Suprapubic skin (tissue), 4 donors: ENCODE data around the gene CHRNA4. TPM values are rescaled to one million over a fixed set of nuclear protein-coding genes. Genes with fewer than 3 reads are reported as not detected.
"Not testable (repeated sequence)": the region's sequence is repeated elsewhere in the genome, so short reads cannot be mapped to it uniquely, and the experiment has no call there.

ENCODE experiments used
- DNase-seq, 2 donors: peaks; one replicate each; pipeline ENCODE4 v3.0.0-alpha.2; 2019; ENCODE audit warnings: low spot score in 2 of 2
- H3K27ac ChIP-seq: fragments of 200-600 bp; sonication (generic); one replicate; pipeline ENCODE4 v1.5.1; 2019
- H3K27me3 ChIP-seq: fragments of 200-600 bp; sonication (generic); one replicate; pipeline ENCODE4 v1.5.1; 2019
- H3K36me3 ChIP-seq: fragments of 200-600 bp; sonication (generic); one replicate; pipeline ENCODE4 v1.5.1; 2019
- H3K4me1 ChIP-seq: fragments of 200-600 bp; sonication (generic); one replicate; pipeline ENCODE4 v1.5.1; 2019
- H3K4me3 ChIP-seq: fragments of 200-600 bp; sonication (generic); one replicate; pipeline ENCODE4 v1.5.1; 2019; ENCODE audit warnings: mild to moderate bottlenecking
- H3K9me3 ChIP-seq: fragments of 200-600 bp; sonication (generic); one replicate; pipeline ENCODE4 v1.5.1; 2019
- CTCF ChIP-seq, 2 donors: fragments of 200-600 bp in 1 of 2; fragments of 450-650 bp in 1 of 2; sonication (generic) in 1 of 2; IDR thresholded peaks; one replicate each; pipeline ENCODE4 v1.5.1; 2016 to 2019; ENCODE audit warnings: antibody characterized with exemption in 2 of 2, mild to moderate bottlenecking in 1 of 2, moderate library complexity in 1 of 2
- EP300 ChIP-seq: sonication (generic); formaldehyde crosslinking; IDR thresholded peaks from one replicate; pipeline ENCODE4 v1.6.1; 2017; ENCODE audit warnings: antibody characterized with exemption
- POLR2A ChIP-seq, 2 donors: fragments of 450-650 bp; IDR thresholded peaks; one replicate each; pipeline ENCODE4 v1.6.1; 2017; ENCODE audit warnings: antibody characterized with exemption in 2 of 2, mild to moderate bottlenecking in 2 of 2, moderate library complexity in 2 of 2
- POLR2AphosphoS5 ChIP-seq, 3 donors: sonication (generic); formaldehyde crosslinking; IDR thresholded peaks; one replicate each; pipeline ENCODE4 v1.6.1; 2017; ENCODE audit warnings: antibody characterized with exemption in 3 of 3
- WGBS: methylation state at CpG from one replicate; pipeline ENCODE4 v1.1.5; 2018; 5-methylcytosine and 5-hydroxymethylcytosine counted together
- total RNA-seq, 4 donors: library from RNA; depleted of rRNA; stranded (reverse); fragments of >200 nt; gene quantifications; one replicate each; pipeline ENCODE4 v1.1.0, GENCODE V29; 2016

The CHRNA4 gene
- total RNA-seq, 4 donors from 2014 or later: not detected

- no peaks in the 10 kb centered on the region for H3K4me1 ChIP-seq
- no peak for DNase-seq
- no peak overlapping the region for H3K27ac ChIP-seq
- 38% methylated on average over 12 of the region's 35 CpGs for WGBS
- H3K36me3 ChIP-seq: no peaks in the 10 kb centered on the region
- peak in 1 of 2 donors; percentile 85 for TF ChIP-seq CTCF (IDR thresholded peaks at IDR 0.05)
- TF ChIP-seq EP300: no peak
- peaks cover 81% of the 10 kb centered on the region for H3K27me3 ChIP-seq
- no peaks in the 10 kb centered on the region for H3K9me3 ChIP-seq
- no peak overlapping the region for H3K4me3 ChIP-seq
These were observed 51.7 kb downstream of the CHRNA4 start for GRCh38 chr20:63309261-63310071.

- Histone ChIP-seq H3K27me3 (peaks cover 72% of the 10 kb centered on the region), H3K9me3 (no peaks in the 10 kb centered on the region), H3K27ac (no peak overlapping the region), H3K4me1 (no peaks in the 10 kb centered on the region), H3K4me3 (no peak overlapping the region), H3K36me3 (no peaks in the 10 kb centered on the region)
- TF ChIP-seq POLR2A (IDR thresholded peaks at IDR 0.05): no peak
- no peak for TF ChIP-seq POLR2AphosphoS5 (IDR thresholded peaks at IDR 0.05)
- no CpG with 5 or more reads among the region's 30 CpGs for WGBS
- no peak for DNase-seq
These were observed 52.8 kb downstream of the CHRNA4 start for GRCh38 chr20:63308218-63308911.

- Histone ChIP-seq H3K4me1 (no peaks in the 10 kb centered on the region), H3K9me3 (no peaks in the 10 kb centered on the region), H3K27ac (no peak overlapping the region), H3K4me3 (no peak overlapping the region), H3K27me3 (peaks cover 70% of the 10 kb centered on the region), H3K36me3 (no peaks in the 10 kb centered on the region)
- no peak for DNase-seq
- 64% methylated on average over 8 of the region's 23 CpGs for WGBS
- no peak for TF ChIP-seq EP300
- no peak for TF ChIP-seq CTCF (IDR thresholded peaks at IDR 0.05)
- no peak for TF ChIP-seq POLR2AphosphoS5 (IDR thresholded peaks at IDR 0.05)
- TF ChIP-seq POLR2A (IDR thresholded peaks at IDR 0.05): no peak
These were observed 53.5 kb downstream of the CHRNA4 start for GRCh38 chr20:63307538-63308217.

- 55% methylated on average over 2 of the region's 35 CpGs for WGBS
- no peaks in the 10 kb centered on the region for H3K9me3 ChIP-seq
- H3K4me1 ChIP-seq: no peaks in the 10 kb centered on the region
- TF ChIP-seq EP300 (no peak), CTCF (IDR thresholded peaks at IDR 0.05) (no peak), POLR2AphosphoS5 (IDR thresholded peaks at IDR 0.05) (no peak), POLR2A (IDR thresholded peaks at IDR 0.05) (no peak)
- H3K27ac ChIP-seq: no peak overlapping the region
- no peaks in the 10 kb centered on the region for H3K36me3 ChIP-seq
- H3K27me3 ChIP-seq: peaks cover 72% of the 10 kb centered on the region
- DNase-seq: no peak
- no peak overlapping the region for H3K4me3 ChIP-seq
These were observed 54.2 kb downstream of the CHRNA4 start for GRCh38 chr20:63306673-63307537.

GRCh38 chr20:63305933-63306672, 55.0 kb downstream of the CHRNA4 start:
- not testable (repeated sequence) for H3K36me3 ChIP-seq, H3K27ac ChIP-seq, H3K4me3 ChIP-seq, H3K4me1 ChIP-seq, H3K9me3 ChIP-seq, DNase-seq
- peaks cover 71% of the 10 kb centered on the region for H3K27me3 ChIP-seq
- WGBS: 92% methylated on average over 10 of the region's 30 CpGs
